ENCODE measurements around the gene C2CD2. TPM values are rescaled to one million over a fixed set of nuclear protein-coding genes. Genes with fewer than 3 reads are reported as not detected.

The C2CD2 gene
- total RNA-seq, 1 donor from 2014 or later = 15.3 TPM

GRCh38 chr21:41900401-41900800 is 53.4 kb downstream of the C2CD2 start:
- no peak overlapping the region for H3K27ac ChIP-seq
- H3F3A ChIP-seq (ENCODE audit: low read depth) = peaks cover 4% of the 10 kb centered on the region
- no peaks in the 10 kb centered on the region for H3K36me3 ChIP-seq
- Mint-ChIP-seq H3K4me1 (peaks cover 30% of the 10 kb centered on the region), H3K9me3 (no peaks in the 10 kb centered on the region), H3K36me3 (peaks cover 9% of the 10 kb centered on the region), H3K27ac (no peak overlapping the region), H3K4me3 (no peak overlapping the region), H3K27me3 (ENCODE audit: insufficient read depth, low read depth) (peaks cover 7% of the 10 kb centered on the region)
- no peaks in the 10 kb centered on the region for H3K79me2 ChIP-seq (ENCODE audit: low read depth)
- no peak overlapping the region for H3K4me2 ChIP-seq
- H4K20me1 ChIP-seq (ENCODE audit: low read depth) = no peaks in the 10 kb centered on the region
- no peaks in the 10 kb centered on the region for H3K27me3 ChIP-seq
- DNase-seq (ENCODE audit: low spot score) = no peak
- H3K4me3 ChIP-seq = no peak overlapping the region
- no peak overlapping the region for H3K9ac ChIP-seq
- no peak overlapping the region for H2AFZ ChIP-seq (replicated peaks)
- H3K4me1 ChIP-seq = peaks cover 39% of the 10 kb centered on the region
- no peak for TF ChIP-seq EZH2phosphoT487 (IDR thresholded peaks at IDR 0.05)
- TF ChIP-seq CTCF (IDR thresholded peaks at IDR 0.05) = no peak
- TF ChIP-seq EZH2 (IDR thresholded peaks at IDR 0.05) = no peak
- H3K9me3 ChIP-seq (ENCODE audit: low read depth) = no peaks in the 10 kb centered on the region

GRCh38 chr21:41899426-41900202 is 54.2 kb downstream of the C2CD2 start:
- Mint-ChIP-seq H3K27ac (peak overlapping the region; percentile 66), H3K4me1 (peaks cover 30% of the 10 kb centered on the region), H3K9me3 (no peaks in the 10 kb centered on the region), H3K4me3 (no peak overlapping the region), H3K36me3 (peaks cover 9% of the 10 kb centered on the region), H3K27me3 (ENCODE audit: insufficient read depth, low read depth) (peaks cover 7% of the 10 kb centered on the region)
- no peaks in the 10 kb centered on the region for H3K79me2 ChIP-seq (ENCODE audit: low read depth)
- H3K4me3 ChIP-seq = no peak overlapping the region
- no peaks in the 10 kb centered on the region for H3K36me3 ChIP-seq
- no peak overlapping the region for H2AFZ ChIP-seq (replicated peaks)
- no peaks in the 10 kb centered on the region for H3K9me3 ChIP-seq (ENCODE audit: low read depth)
- no peak for DNase-seq (ENCODE audit: low spot score)
- H3K27me3 ChIP-seq = no peaks in the 10 kb centered on the region
- no peak overlapping the region for H3K27ac ChIP-seq
- H3F3A ChIP-seq (ENCODE audit: low read depth) = peaks cover 4% of the 10 kb centered on the region
- H3K9ac ChIP-seq = no peak overlapping the region
- no peak overlapping the region for H3K4me2 ChIP-seq
- peaks cover 42% of the 10 kb centered on the region for H3K4me1 ChIP-seq
- H4K20me1 ChIP-seq (ENCODE audit: low read depth) = no peaks in the 10 kb centered on the region
- TF ChIP-seq EZH2phosphoT487 (IDR thresholded peaks at IDR 0.05) = no peak
- TF ChIP-seq CTCF (IDR thresholded peaks at IDR 0.05) = no peak
- TF ChIP-seq EZH2 (IDR thresholded peaks at IDR 0.05) = no peak

GRCh38 chr21:41898998-41899397 is 54.8 kb downstream of the C2CD2 start:
- TF ChIP-seq CTCF (IDR thresholded peaks at IDR 0.05) = no peak
- TF ChIP-seq EZH2 (IDR thresholded peaks at IDR 0.05) = no peak
- no peak for TF ChIP-seq EZH2phosphoT487 (IDR thresholded peaks at IDR 0.05)
- Histone ChIP-seq H3K27ac (no peak overlapping the region), H3K4me3 (no peak overlapping the region), H4K20me1 (ENCODE audit: low read depth) (no peaks in the 10 kb centered on the region), H3K36me3 (no peaks in the 10 kb centered on the region), H2AFZ (replicated peaks) (no peak overlapping the region), H3K9ac (no peak overlapping the region), H3K27me3 (no peaks in the 10 kb centered on the region), H3K79me2 (ENCODE audit: low read depth) (no peaks in the 10 kb centered on the region), H3K4me1 (peaks cover 42% of the 10 kb centered on the region), H3K9me3 (ENCODE audit: low read depth) (no peaks in the 10 kb centered on the region), H3K4me2 (no peak overlapping the region), H3F3A (ENCODE audit: low read depth) (peaks cover 4% of the 10 kb centered on the region)
- DNase-seq (ENCODE audit: low spot score) = no peak
- no peak overlapping the region for H3K4me3 Mint-ChIP-seq
- H3K36me3 Mint-ChIP-seq = peaks cover 9% of the 10 kb centered on the region
- peak overlapping the region; percentile 66 for H3K27ac Mint-ChIP-seq
- no peaks in the 10 kb centered on the region for H3K9me3 Mint-ChIP-seq
- peaks cover 7% of the 10 kb centered on the region for H3K27me3 Mint-ChIP-seq (ENCODE audit: insufficient read depth, low read depth)
- peaks cover 30% of the 10 kb centered on the region for H3K4me1 Mint-ChIP-seq

Data from neural progenitor cell (in vitro differentiated cells).